T-cell (primary cell): ENCODE data around the gene OR14A2. TPM values are rescaled to one million over a fixed set of nuclear protein-coding genes. Genes with fewer than 3 reads are reported as not detected.
"Not testable (repeated sequence)": the region's sequence is repeated elsewhere in the genome, so short reads cannot be mapped to it uniquely, and the experiment has no call there.

ENCODE experiments used
- ATAC-seq, 4 experiments: fragments of 200-7000 bp in 3 of 4; fragments of 150-1000 bp in 1 of 4; cut with Tn5 transposase; replicated peaks in 1 of 4; 1 replicate in 3 of 4; 2 replicates in 1 of 4; pipeline ENCODE4 v1.10.0; 2021; ENCODE audit warnings: moderate library complexity in 3 of 4, mild to moderate bottlenecking in 2 of 4, moderate number of reproducible peaks in 1 of 4
- CTCF ChIA-PET, 2 donors: fragments of 300-600 bp; sonication (Branson Sonifier 250); formaldehyde crosslinking; loops; one replicate each; lab custom pipeline; 2022; ENCODE audit warnings: antibody characterized with exemption in 2 of 2; lab: Charles Lee
- POLR2A ChIA-PET, 2 donors: fragments of 300-600 bp; sonication (Branson Sonifier 250); formaldehyde crosslinking; loops; one replicate each; lab custom pipeline; 2022; ENCODE audit warnings: antibody characterized with exemption in 2 of 2; lab: Charles Lee
- DNase-seq, 35 experiments: peaks; one replicate each; pipeline versions ENCODE4 v3.0.0 to v3.0.0-alpha.2; 2013 to 2023
- H3K27ac ChIP-seq: one replicate; pipeline ENCODE4 v1.5.1; 2013; ENCODE audit warnings: low read length
- H3K27me3 ChIP-seq, 2 experiments: replicated peaks in 1 of 2; 1 replicate in 1 of 2; 2 replicates in 1 of 2; pipeline versions ENCODE4 v1.6.1 to v1.7.0; 2013; ENCODE audit warnings: low read length in 1 of 2, mixed read lengths in 1 of 2; ENCODE audit not compliant: control insufficient read depth in 2 of 2, insufficient read depth in 2 of 2; ENCODE audit errors: extremely low read depth in 1 of 2
- H3K36me3 ChIP-seq, 2 donors: 1 replicate in 1 of 2; 2 replicates in 1 of 2; pipeline versions ENCODE4 v1.6.1 to v1.7.0; 2013; ENCODE audit warnings: low read length in 1 of 2; ENCODE audit not compliant: control insufficient read depth in 2 of 2, insufficient read depth in 1 of 2; ENCODE audit errors: extremely low read depth in 1 of 2
- H3K4me1 ChIP-seq, 2 experiments: 1 replicate in 1 of 2; 2 replicates in 1 of 2; pipeline versions ENCODE4 v1.6.1 to v1.7.0; 2013; ENCODE audit warnings: low read length in 2 of 2, mixed read lengths in 1 of 2; ENCODE audit not compliant: insufficient read depth in 2 of 2, control insufficient read depth in 1 of 2; ENCODE audit errors: extremely low read depth in 1 of 2
- H3K4me3 ChIP-seq, 2 donors: 1 replicate in 1 of 2; 2 replicates in 1 of 2; pipeline versions ENCODE4 v1.5.1 to v1.7.0; 2013; ENCODE audit warnings: mild to moderate bottlenecking in 2 of 2, low read length in 1 of 2, moderate library complexity in 1 of 2; ENCODE audit not compliant: control insufficient read depth in 1 of 2; ENCODE audit errors: extremely low read depth in 1 of 2
- H3K9me3 ChIP-seq: 2 replicates; pipeline ENCODE4 v1.7.0; 2013
- H3K27ac Mint-ChIP-seq, 2 donors: one replicate each; pipeline ENCODE4 v1.8.0; 2020 to 2021; ENCODE audit warnings: mild to moderate bottlenecking in 2 of 2, mixed read lengths in 2 of 2
- H3K27me3 Mint-ChIP-seq, 2 donors: one replicate each; pipeline ENCODE4 v1.8.0; 2021 to 2022; ENCODE audit warnings: mixed read lengths in 2 of 2
- H3K36me3 Mint-ChIP-seq: one replicate; pipeline ENCODE4 v1.8.0; 2021; ENCODE audit warnings: mixed read lengths
- H3K4me1 Mint-ChIP-seq, 3 donors: one replicate each; pipeline ENCODE4 v1.8.0; 2020 to 2022; ENCODE audit warnings: mixed read lengths in 3 of 3, mild to moderate bottlenecking in 1 of 3
- H3K4me3 Mint-ChIP-seq, 3 donors: one replicate each; pipeline ENCODE4 v1.8.0; 2020 to 2022; ENCODE audit warnings: mild to moderate bottlenecking in 3 of 3, mixed read lengths in 3 of 3, moderate library complexity in 3 of 3
- H3K9me3 Mint-ChIP-seq, 3 donors: one replicate each; pipeline ENCODE4 v1.8.0; 2020 to 2022; ENCODE audit warnings: mixed read lengths in 3 of 3
- WGBS: methylation state at CpG from one replicate; pipeline ENCODE4 v1.1.5; 2013; ENCODE audit warnings: missing lambda C conversion rate; ENCODE audit not compliant: insufficient coverage; 5-methylcytosine and 5-hydroxymethylcytosine counted together
- total RNA-seq, 35 experiments: library from RNA in 6 of 35; stranded (reverse) in 6 of 35; fragments of 120-200 nt in 1 of 35; gene quantifications; one replicate each; pipeline versions ENCODE4 v1.2.1 to v1.2.4 and lab custom pipeline; 2013 to 2026

OR14A2 gene
- not detected for total RNA-seq
- total RNA-seq (2013), result not detected
- total RNA-seq (lab: John Stamatoyannopoulos, UW), result 0 to 0.12 (median 0) reads per million in 29 experiments

DNA sequence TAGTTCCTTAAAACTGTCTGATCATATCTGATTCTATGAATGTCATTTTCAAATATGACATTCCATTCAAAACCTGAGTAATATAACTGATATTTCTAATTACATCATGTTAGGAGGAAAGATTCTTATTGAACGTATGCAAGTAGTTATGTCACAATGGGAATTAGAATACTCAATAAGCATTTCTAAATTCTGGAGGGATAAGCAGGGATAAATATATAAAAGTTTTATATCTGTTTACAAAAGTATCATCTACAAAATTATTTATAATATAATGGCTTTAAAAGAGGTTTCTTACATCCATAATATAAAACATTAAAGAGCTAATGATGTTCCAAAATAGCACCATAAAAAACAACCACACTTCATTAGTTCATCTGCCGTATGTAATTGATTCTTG is at the start of gene OR14A2:
Gene OR14A2 (minus strand): TSS at position 101 of the 400 bp plus-strand sequence.
- H3K36me3 ChIP-seq, result no peaks in the 10 kb centered on the region
- ChIA-PET POLR2A (no interaction called here), CTCF (no interaction called here)
- no peak within 1 kb of the TSS for H3K27ac ChIP-seq
- Mint-ChIP-seq H3K36me3 (no peaks in the 10 kb centered on the region), H3K27ac (no peak within 1 kb of the TSS), H3K9me3 (peaks cover 7 to 21% (median 9%) of the 10 kb centered on the region in 3 donors), H3K27me3 (no peaks in the 10 kb centered on the region), H3K4me3 (no peak within 1 kb of the TSS), H3K4me1 (no peaks in the 10 kb centered on the region)
- no peak for ATAC-seq
- no peaks in the 10 kb centered on the region for H3K27me3 ChIP-seq
- no peak for DNase-seq
- H3K4me3 ChIP-seq, result no peak within 1 kb of the TSS
- H3K9me3 ChIP-seq, result no peaks in the 10 kb centered on the region
- no CpG with 5 or more reads among the region's 2 CpGs for WGBS
- H3K4me1 ChIP-seq, result no peaks in the 10 kb centered on the region

DNA sequence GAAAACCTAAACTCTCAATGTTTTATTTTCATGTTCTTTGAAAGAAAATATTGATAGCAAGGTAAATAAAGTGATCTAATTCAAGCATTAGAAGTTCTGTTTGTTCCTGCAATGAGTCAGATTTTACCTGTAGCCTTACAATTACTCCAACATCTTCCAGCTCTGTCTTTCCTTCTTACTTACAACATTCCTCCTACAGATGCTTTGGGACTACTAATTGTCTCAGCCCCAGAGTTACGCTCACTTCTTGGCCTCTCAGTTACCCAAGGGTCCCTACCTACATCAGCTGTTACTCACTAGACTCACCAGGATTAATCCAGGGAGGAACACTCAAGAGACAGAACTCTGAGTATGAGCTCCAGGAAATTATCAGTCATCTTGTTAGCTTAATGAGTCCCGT is 49.6 kb upstream of the OR14A2 start:
- H3K27ac Mint-ChIP-seq, result no peak overlapping the region
- no peaks in the 10 kb centered on the region for H3K27me3 Mint-ChIP-seq
- 0% methylated on average over 1 of the region's 2 CpGs for WGBS
- no peaks in the 10 kb centered on the region for H3K9me3 Mint-ChIP-seq
- DNase-seq (no peak), ATAC-seq (no peak)
- CTCF ChIA-PET, result no interaction called here
- Histone ChIP-seq H3K4me1 (no peaks in the 10 kb centered on the region), H3K9me3 (no peaks in the 10 kb centered on the region), H3K4me3 (no peak overlapping the region), H3K27ac (no peak overlapping the region), H3K36me3 (no peaks in the 10 kb centered on the region), H3K27me3 (no peaks in the 10 kb centered on the region)
- no peaks in the 10 kb centered on the region for H3K36me3 Mint-ChIP-seq
- POLR2A ChIA-PET, result no interaction called here
- H3K4me1 Mint-ChIP-seq, result no peaks in the 10 kb centered on the region
- H3K4me3 Mint-ChIP-seq, result no peak overlapping the region

DNA sequence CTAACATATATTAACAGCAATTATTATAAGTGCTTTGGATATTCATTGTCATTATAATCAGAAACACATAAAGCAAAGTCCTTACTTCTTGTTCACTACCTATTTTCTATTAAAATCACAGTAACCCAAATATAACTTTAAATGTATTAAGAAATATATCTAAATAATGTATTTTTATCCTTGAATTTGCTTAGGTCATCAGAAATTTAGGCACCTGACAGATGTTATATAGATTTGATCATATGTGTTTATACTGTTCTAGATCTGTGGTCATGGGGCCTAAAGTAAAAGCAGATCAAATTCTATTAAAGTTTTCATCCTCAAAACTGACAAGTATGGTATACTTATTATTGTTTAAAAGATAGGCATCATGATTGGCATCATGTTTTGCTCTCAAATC is 21.7 kb upstream of the OR14A2 start:
- no peak for ATAC-seq
- Histone ChIP-seq H3K4me3 (no peak overlapping the region), H3K9me3 (no peaks in the 10 kb centered on the region), H3K4me1 (no peaks in the 10 kb centered on the region), H3K27me3 (no peaks in the 10 kb centered on the region), H3K27ac (no peak overlapping the region), H3K36me3 (no peaks in the 10 kb centered on the region)
- CTCF ChIA-PET, result no interaction called here
- Mint-ChIP-seq H3K27me3 (peaks cover 0 to 4% of the 10 kb centered on the region in 2 donors), H3K27ac (no peak overlapping the region), H3K36me3 (no peaks in the 10 kb centered on the region), H3K4me1 (no peaks in the 10 kb centered on the region), H3K9me3 (peaks cover 0 to 7% (median 0%) of the 10 kb centered on the region in 3 donors), H3K4me3 (no peak overlapping the region)
- POLR2A ChIA-PET, result no interaction called here
- DNase-seq, result no peak

DNA sequence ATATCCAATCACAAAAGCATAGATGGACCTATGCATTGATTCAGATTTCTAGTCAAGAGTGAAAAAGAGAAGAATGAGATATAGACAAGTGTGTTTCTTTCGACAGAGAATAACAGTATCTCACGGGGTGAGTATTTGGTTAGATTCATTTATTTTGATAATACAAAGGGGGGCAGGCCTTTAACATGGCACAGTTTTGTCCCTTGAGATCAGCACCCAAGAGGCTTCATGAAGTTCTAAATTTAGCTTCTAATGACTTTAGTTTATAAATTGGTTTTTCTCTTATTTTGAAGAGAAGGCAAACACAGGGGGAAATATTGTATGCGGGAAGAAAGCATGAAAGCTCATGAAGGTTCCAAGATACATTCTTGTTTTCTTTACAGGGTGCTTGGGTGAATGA is 12.5 kb upstream of the OR14A2 start, which contains the start of gene OR1C1:
Gene OR1C1 (minus strand): TSS at position 101 of the 400 bp plus-strand sequence. CDS start 2,150 bp downstream, outside the sequence.
- no peaks in the 10 kb centered on the region for H3K36me3 ChIP-seq
- ChIA-PET CTCF (no interaction called here), POLR2A (no interaction called here)
- H3K4me1 Mint-ChIP-seq, result no peaks in the 10 kb centered on the region
- H3K27me3 Mint-ChIP-seq, result peaks cover 0 to 6% of the 10 kb centered on the region in 2 donors
- peaks cover 0 to 6% (median 3%) of the 10 kb centered on the region in 3 donors for H3K9me3 Mint-ChIP-seq
- H3K4me3 Mint-ChIP-seq, result no peak within 1 kb of the TSS
- DNase-seq, result no peak
- WGBS, result 100% methylated on average over 2 of the region's 3 CpGs
- H3K9me3 ChIP-seq, result no peaks in the 10 kb centered on the region
- no peaks in the 10 kb centered on the region for H3K36me3 Mint-ChIP-seq
- H3K27me3 ChIP-seq, result no peaks in the 10 kb centered on the region
- no peak for ATAC-seq
- H3K4me1 ChIP-seq, result no peaks in the 10 kb centered on the region
- H3K27ac ChIP-seq, result no peak within 1 kb of the TSS
- no peak within 1 kb of the TSS for H3K27ac Mint-ChIP-seq
- H3K4me3 ChIP-seq, result no peak within 1 kb of the TSS

DNA sequence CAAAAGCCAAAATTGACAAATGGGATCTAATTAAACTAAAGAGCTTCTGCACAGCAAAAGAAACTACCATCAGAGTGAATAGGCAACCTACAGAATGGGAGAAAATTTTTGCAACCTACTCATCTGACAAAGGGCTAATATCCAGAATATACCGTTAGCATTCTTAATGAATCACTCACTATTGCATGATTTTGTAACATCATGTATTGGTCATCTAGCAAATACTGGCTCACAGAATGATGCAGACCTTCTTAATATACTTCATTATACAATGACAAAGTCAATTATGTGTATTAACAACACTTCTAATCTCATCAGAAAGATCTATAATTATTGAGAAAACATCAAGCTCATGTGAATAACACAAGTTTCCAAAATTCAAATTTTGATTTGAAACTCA is 6.4 kb upstream of the OR14A2 start:
- H3K27me3 Mint-ChIP-seq, POLR2A ChIA-PET, CTCF ChIA-PET, H3K27ac ChIP-seq, H3K4me1 ChIP-seq, DNase-seq, H3K9me3 ChIP-seq, H3K4me1 Mint-ChIP-seq, H3K27ac Mint-ChIP-seq, H3K27me3 ChIP-seq, ATAC-seq, H3K4me3 Mint-ChIP-seq, H3K36me3 ChIP-seq, H3K36me3 Mint-ChIP-seq, H3K4me3 ChIP-seq: not testable (repeated sequence)
- WGBS, result no CpG with 5 or more reads among the region's 1 CpG
- H3K9me3 Mint-ChIP-seq, result peaks cover 10 to 16% (median 15%) of the 10 kb centered on the region in 3 donors

DNA sequence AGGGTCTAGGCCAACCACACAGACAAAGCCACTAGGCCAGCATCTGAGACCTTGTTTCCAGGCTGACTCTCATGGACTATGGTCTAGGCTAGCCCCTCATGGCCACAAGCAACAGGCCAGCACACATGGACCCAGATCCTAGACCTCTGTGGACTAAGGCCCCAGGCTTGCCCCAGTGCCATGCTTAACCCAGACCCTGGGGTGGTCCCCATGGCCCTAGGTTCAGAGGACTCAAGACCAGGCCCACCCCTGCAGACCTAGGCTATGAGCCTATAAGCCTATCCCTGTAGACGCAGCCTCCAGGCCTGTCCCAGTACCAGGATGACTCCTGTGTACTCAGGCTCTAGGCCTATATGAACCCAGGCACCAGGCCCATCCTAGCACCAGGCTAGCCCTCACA is 1.9 kb upstream of the OR14A2 start:
- Histone ChIP-seq H3K9me3 (no peaks in the 10 kb centered on the region), H3K27ac (no peak overlapping the region), H3K4me1 (no peaks in the 10 kb centered on the region), H3K4me3 (no peak overlapping the region), H3K36me3 (no peaks in the 10 kb centered on the region), H3K27me3 (no peaks in the 10 kb centered on the region)
- DNase-seq (no peak), ATAC-seq (no peak)
- POLR2A ChIA-PET, result no interaction called here
- no peak overlapping the region for H3K27ac Mint-ChIP-seq
- no peak overlapping the region for H3K4me3 Mint-ChIP-seq
- no peaks in the 10 kb centered on the region for H3K36me3 Mint-ChIP-seq
- peaks cover 7 to 21% (median 9%) of the 10 kb centered on the region in 3 donors for H3K9me3 Mint-ChIP-seq
- CTCF ChIA-PET, result no interaction called here
- 100% methylated on average over 1 of the region's 1 CpG for WGBS
- no peaks in the 10 kb centered on the region for H3K4me1 Mint-ChIP-seq
- no peaks in the 10 kb centered on the region for H3K27me3 Mint-ChIP-seq

DNA sequence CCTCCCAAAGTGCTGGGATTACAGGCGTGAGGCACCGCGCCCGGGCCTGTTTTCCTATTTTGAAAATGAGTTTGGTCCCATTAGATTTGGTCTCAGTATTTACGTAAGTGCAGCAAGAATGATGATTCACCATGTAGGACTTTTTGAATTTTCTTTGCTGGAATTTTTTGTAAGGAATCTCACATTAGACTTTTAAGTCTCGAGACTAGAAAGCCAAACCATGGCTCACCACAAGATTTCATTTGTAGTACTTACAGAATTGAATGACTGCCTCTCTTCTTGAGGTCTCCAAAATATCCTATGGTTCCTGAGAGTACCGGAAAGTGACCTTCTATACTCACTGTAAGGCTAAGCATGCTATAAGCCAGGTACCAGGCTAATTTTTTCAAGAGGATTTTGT is 325 bp downstream of the OR14A2 start:
- CTCF ChIA-PET, result no interaction called here
- Mint-ChIP-seq H3K27ac (no peak overlapping the region), H3K27me3 (no peaks in the 10 kb centered on the region), H3K4me1 (no peaks in the 10 kb centered on the region), H3K9me3 (peaks cover 7 to 21% (median 9%) of the 10 kb centered on the region in 3 donors), H3K36me3 (no peaks in the 10 kb centered on the region), H3K4me3 (no peak overlapping the region)
- 100% methylated on average over 1 of the region's 7 CpGs for WGBS
- no peak for ATAC-seq
- POLR2A ChIA-PET, result no interaction called here
- Histone ChIP-seq H3K4me3 (no peak overlapping the region), H3K27me3 (no peaks in the 10 kb centered on the region), H3K27ac (no peak overlapping the region), H3K9me3 (no peaks in the 10 kb centered on the region), H3K36me3 (no peaks in the 10 kb centered on the region), H3K4me1 (no peaks in the 10 kb centered on the region)
- no peak for DNase-seq
